ENCODE data around the gene RAC2. TPM values are rescaled to one million over a fixed set of nuclear protein-coding genes. Genes with fewer than 3 reads are reported as not detected.

Gene RAC2
- total RNA-seq, result 10 to 100 TPM in 1 of 4 donors, 1 to 10 TPM in 3; 4.1 to 21.9 (median 7.2) TPM

GRCh38 chr22:37244114-37244921, at the start of gene RAC2:
RAC2 (minus strand) TSS chr22:37244269; CDS start chr22:37244148, 121 bp downstream.
- H3K36me3 ChIP-seq, result no peaks in the 10 kb centered on the region
- peak within 1 kb of the TSS; percentile 31 to 52 (median 39) for H3K4me3 ChIP-seq
- H3K27ac ChIP-seq (replicated peaks in 1 of 4), result peak within 1 kb of the TSS in 2 of 4 donors; percentile 31 to 50
- intact Hi-C loops (cut with DNase I), result no loop called here
- TF ChIP-seq POLR2A (IDR thresholded peaks at IDR 0.05; ENCODE audit: low read depth) (no peak), POLR2AphosphoS5 (IDR thresholded peaks at IDR 0.05) (no peak), EP300 (IDR thresholded peaks at IDR 0.05) (no peak), CTCF (IDR thresholded peaks at IDR 0.05) (no peak)
- WGBS, result 23% methylated on average over 18 of the region's 23 CpGs
- H3K4me1 ChIP-seq, result no peaks in the 10 kb centered on the region
- H3K27me3 ChIP-seq, result peaks cover 0 to 69% (median 8%) of the 10 kb centered on the region in 4 donors
- DNase-seq (ENCODE audit: extremely low spot score), result no peak
- H3K9me3 ChIP-seq, result no peaks in the 10 kb centered on the region

GRCh38 chr22:37293172-37293571, 49.1 kb upstream of the RAC2 start:
- 97% methylated on average over 3 of the region's 3 CpGs for WGBS
- TF ChIP-seq POLR2AphosphoS5 (IDR thresholded peaks at IDR 0.05), result no peak
- no peak for TF ChIP-seq CTCF (IDR thresholded peaks at IDR 0.05)
- no peak for TF ChIP-seq EP300 (IDR thresholded peaks at IDR 0.05)
- TF ChIP-seq POLR2A (IDR thresholded peaks at IDR 0.05; ENCODE audit: low read depth), result no peak
- Histone ChIP-seq H3K4me3 (no peak overlapping the region), H3K27ac (replicated peaks in 1 of 4) (no peak overlapping the region), H3K27me3 (peaks cover 0 to 65% (median 0%) of the 10 kb centered on the region in 4 donors), H3K36me3 (no peaks in the 10 kb centered on the region), H3K9me3 (no peaks in the 10 kb centered on the region), H3K4me1 (peaks cover 0 to 6% (median 0%) of the 10 kb centered on the region in 4 donors)
- intact Hi-C loops (cut with DNase I), result no loop called here
- no peak for DNase-seq (ENCODE audit: extremely low spot score)

- no peak for DNase-seq (ENCODE audit: extremely low spot score)
- H3K27me3 ChIP-seq, result peaks cover 0 to 69% (median 0%) of the 10 kb centered on the region in 4 donors
- TF ChIP-seq EP300 (IDR thresholded peaks at IDR 0.05), result no peak
- no peak for TF ChIP-seq POLR2A (IDR thresholded peaks at IDR 0.05; ENCODE audit: low read depth)
- TF ChIP-seq CTCF (IDR thresholded peaks at IDR 0.05), result no peak
- TF ChIP-seq POLR2AphosphoS5 (IDR thresholded peaks at IDR 0.05), result no peak
- 82% methylated on average over 13 of the region's 13 CpGs for WGBS
- intact Hi-C loops (cut with DNase I), result no loop called here
- H3K36me3 ChIP-seq, result no peaks in the 10 kb centered on the region
- no peak overlapping the region for H3K4me3 ChIP-seq
- no peaks in the 10 kb centered on the region for H3K9me3 ChIP-seq
- no peak overlapping the region for H3K27ac ChIP-seq (replicated peaks in 1 of 4)
- H3K4me1 ChIP-seq, result peaks cover 0 to 6% (median 0%) of the 10 kb centered on the region in 4 donors
These were observed 48.6 kb upstream of the RAC2 start for GRCh38 chr22:37292641-37293040.

GRCh38 chr22:37291559-37292298, 47.7 kb upstream of the RAC2 start:
- intact Hi-C loops (cut with DNase I), result no loop called here
- H3K27me3 ChIP-seq, result peaks cover 0 to 78% (median 0%) of the 10 kb centered on the region in 4 donors
- no peaks in the 10 kb centered on the region for H3K36me3 ChIP-seq
- no peak overlapping the region for H3K27ac ChIP-seq (replicated peaks in 1 of 4)
- 95% methylated on average over 5 of the region's 5 CpGs for WGBS
- DNase-seq (ENCODE audit: extremely low spot score), result no peak
- no peak overlapping the region for H3K4me3 ChIP-seq
- peaks cover 0 to 6% (median 0%) of the 10 kb centered on the region in 4 donors for H3K4me1 ChIP-seq
- TF ChIP-seq POLR2AphosphoS5 (IDR thresholded peaks at IDR 0.05) (no peak), EP300 (IDR thresholded peaks at IDR 0.05) (no peak)
- no peaks in the 10 kb centered on the region for H3K9me3 ChIP-seq

- H3K4me3 ChIP-seq, result no peak overlapping the region
- intact Hi-C loops (cut with DNase I), result no loop called here
- H3K27me3 ChIP-seq, result peaks cover 0 to 78% (median 0%) of the 10 kb centered on the region in 4 donors
- TF ChIP-seq EP300 (IDR thresholded peaks at IDR 0.05), result no peak
- no peak for TF ChIP-seq POLR2A (IDR thresholded peaks at IDR 0.05; ENCODE audit: low read depth)
- TF ChIP-seq POLR2AphosphoS5 (IDR thresholded peaks at IDR 0.05), result no peak
- TF ChIP-seq CTCF (IDR thresholded peaks at IDR 0.05), result no peak
- WGBS, result 46% methylated on average over 6 of the region's 7 CpGs
- no peaks in the 10 kb centered on the region for H3K9me3 ChIP-seq
- DNase-seq (ENCODE audit: extremely low spot score), result no peak
- H3K27ac ChIP-seq (replicated peaks in 1 of 4), result no peak overlapping the region
- H3K4me1 ChIP-seq, result peaks cover 0 to 6% (median 0%) of the 10 kb centered on the region in 4 donors
- no peaks in the 10 kb centered on the region for H3K36me3 ChIP-seq
These were observed 46.7 kb upstream of the RAC2 start for GRCh38 chr22:37290737-37291136.

Measured in esophagus muscularis mucosa (tissue), 4 donors.